T-helper 2 cell (primary cell): Measurements from ENCODE around the gene DDC.

Experiments used
- DNase-seq, 5 experiments: peaks; one replicate each; pipeline versions ENCODE4 v3.0.0 to v3.0.0-alpha.2; 2012 to 2022

The DDC gene

GRCh38 chr7:50513166-50513871 is 51.9 kb downstream of the DDC start:
- no peak for DNase-seq

DNA sequence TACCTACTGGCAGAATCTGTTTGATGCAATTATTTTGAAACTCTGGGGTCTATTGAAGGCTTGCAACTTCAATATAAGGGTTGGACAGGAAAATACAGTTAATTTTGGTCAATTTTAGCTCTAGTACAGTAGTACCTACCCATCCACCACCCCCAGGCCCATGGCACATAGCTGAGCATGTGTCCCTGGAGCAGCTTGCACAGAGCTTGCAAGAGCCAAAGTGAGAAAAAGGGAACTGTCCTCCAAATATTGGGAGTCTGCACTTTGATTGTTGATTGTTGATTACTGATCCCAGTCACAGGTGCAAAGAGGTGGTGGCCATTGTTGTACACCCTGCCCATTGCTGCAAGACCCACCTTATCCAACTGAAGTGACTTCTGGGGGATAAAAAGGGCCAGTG is 52.8 kb downstream of the DDC start:
- DNase-seq = no peak

GRCh38 chr7:50509459-50509858 is 55.7 kb downstream of the DDC start:
- DNase-seq = no peak

DNA sequence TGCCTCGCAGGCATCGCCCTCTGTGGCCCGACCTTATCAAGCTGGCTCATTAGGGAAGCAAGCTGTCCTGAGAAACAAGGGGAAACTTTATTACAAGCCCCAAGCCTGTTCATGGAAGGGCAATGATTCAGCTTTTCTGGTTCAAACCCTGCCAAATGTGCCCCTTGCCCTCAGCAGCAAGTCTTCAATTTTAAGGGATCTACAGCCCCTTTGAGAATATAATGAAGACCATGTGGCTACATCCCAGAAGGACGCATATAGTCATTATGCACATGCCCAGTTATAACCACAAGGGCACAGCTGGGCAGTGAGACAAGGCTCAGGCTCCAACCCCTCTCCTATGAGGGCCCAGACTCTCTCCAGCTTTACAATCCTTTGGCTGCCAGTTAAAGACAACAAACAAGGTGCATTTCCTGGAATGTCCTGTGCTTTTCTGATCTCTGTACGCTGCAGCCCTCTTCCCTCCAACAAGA is 56.7 kb downstream of the DDC start:
- DNase-seq = no peak

DNA sequence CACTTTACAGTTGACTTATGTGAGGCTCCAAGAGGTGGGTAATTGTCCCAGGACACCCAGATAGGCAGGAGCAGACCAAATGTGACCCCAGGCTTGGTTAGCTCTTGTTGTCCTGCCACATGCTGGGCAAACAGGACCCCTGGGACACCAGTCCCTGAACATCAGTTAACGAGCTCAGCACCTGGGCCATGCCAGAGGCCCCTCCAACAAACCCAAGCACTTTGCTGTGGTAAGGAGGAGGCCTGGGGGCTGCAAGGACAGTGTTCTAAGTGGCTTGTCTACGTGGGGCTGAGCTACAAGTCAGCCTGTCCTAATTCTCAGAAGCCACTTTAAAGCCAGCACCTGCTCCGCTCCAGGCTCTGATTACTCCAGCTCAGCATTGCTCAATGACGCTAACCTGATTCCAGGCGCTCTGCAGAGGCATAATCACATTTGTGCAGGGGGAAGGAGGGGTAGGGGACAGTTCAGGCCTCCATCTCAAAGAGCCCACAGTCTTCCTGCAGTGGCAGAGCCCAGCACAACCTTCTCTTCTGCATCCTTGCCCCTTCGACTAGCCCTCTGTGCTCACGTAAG is 57.2 kb downstream of the DDC start:
- no peak for DNase-seq

DNA sequence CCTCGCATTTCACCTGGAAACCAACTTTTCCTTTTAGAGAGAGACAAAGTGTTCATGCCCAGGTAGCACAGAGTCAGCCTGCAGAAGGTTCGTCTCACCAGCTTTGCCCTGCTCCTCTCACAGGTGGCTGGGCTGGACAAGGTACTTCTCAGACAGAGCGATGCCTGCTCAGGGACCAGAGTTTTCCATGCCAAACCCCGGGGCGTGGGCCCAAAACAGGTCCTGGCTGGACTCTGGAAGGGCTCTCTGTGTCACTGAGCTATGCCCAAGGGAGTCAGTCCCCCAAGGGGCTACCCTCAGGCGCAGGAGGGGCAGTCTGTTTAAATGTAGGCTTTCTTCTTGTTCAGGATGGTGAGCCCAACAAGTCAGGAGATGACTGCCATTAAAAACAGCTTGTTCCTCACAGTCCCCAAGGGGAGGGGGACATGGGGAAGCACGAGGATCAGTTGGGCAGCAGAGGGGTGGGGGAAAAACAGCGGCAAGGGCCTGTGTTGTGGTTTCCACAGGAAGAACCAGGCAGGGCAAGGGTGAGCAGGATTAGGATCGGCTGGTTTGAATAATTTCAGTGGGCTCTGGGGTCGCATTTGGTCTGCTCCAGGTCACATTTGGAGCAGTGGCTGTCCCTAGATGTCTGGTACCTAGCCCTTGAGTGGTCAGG is 59.5 kb downstream of the DDC start:
- DNase-seq = no peak

- DNase-seq = no peak
Observed at GRCh38 chr7:50504646-50505546, 60.3 kb downstream of the DDC start.

DNA sequence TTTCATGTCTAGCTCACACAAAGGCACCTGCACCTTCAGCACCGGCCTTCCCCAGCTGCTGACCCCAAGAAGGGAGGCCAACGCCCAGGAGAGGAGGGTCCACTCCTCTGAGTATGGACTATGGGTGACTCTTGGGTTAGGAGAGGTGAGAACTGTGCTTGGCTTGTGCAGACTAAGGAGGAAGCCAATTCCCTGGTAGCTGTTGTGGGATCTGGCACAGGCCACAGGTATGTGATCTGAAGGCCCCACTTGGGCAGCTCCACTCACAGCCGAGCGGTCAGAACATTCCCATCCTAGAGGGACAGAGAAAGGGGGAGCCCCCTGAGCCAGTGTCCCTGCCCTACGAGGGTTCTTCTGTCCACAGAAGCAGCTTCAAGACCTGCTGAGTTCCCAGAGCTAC is 62.3 kb downstream of the DDC start:
- no peak for DNase-seq

DNA sequence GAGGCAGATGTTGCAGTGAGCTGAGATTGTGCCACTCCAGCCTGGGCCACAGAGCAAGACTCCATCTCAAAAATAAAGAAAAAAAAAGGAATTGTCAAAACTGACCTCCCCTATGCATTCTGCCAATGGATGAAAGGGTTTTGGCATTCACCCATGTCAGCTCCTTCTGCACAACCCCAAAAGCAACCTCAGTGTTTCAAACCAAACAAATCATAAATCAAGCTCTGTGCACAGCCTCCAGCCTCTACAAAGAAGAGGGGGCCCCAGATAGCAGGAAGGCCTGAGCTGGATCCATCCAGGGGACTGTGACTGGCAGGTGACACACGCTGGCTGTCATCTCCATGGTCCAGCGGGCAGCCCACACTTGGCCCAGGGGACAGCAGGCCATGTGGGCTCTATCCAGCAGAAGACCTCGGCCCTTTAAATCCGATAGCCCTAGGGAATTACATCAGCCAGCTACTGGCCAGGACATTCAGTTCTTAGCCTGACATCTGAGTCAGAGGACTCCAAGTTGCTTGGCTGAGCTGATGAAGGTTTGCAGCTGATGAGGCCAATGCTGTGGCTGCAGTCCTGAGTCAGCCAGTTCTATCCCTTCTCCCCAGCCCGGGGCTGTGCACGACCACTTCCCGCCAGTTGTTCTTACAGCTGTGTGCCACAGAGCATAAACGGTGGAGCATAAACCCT is 63.1 kb downstream of the DDC start:
- DNase-seq = peak in 1 of 5 experiments; percentile 10

- DNase-seq = no peak
Observed at GRCh38 chr7:50499092-50499491, 66.1 kb downstream of the DDC start.

GRCh38 chr7:50497968-50498367 is 67.2 kb downstream of the DDC start:
- DNase-seq = no peak

DNA sequence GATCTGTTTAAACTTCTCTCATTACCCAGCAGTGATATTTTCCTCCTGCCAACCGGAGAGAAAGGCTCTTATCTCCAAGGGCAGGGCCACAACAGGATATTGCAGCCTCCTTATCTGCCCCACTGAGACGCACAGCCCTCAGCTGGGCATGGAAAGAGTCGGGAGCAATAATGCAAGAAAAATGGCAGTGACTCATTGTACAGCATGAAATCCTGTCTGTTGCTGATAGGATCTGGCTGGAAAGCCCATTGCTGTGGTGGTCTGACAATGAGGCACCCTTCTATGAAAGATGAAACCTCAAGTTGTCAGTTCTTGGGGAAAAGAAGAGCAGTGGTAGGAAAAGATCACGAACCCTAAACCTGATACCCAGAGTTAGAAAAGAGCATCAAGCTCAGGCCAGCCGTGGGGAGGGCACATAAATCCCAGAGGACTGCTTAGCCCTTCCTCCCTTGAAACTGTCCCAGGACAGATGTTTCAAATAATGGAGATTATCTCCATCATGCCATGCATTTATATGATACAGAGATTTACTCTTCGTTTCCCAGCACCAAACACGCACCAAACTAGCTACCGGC is 68.0 kb downstream of the DDC start:
- DNase-seq = peak in 1 of 5 experiments; percentile 9

DNA sequence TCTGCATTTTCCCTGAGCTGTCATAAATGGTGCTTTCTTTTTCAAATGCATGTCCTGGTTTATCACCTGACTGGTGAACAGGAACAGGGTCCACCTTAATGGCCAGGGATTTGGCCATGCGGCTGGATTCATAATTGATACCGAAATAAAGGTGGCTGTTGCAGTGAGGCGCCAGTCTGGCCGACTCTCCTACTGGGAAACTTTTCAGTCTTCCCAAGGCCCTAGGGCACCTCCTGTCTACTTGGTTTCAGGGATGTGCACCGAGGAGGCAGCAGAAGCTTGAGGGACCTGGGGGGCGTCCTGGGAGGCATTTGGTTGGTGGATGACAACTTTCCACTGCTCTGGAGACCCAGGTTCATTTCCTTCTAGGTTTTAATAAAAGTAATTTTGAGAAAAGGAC is 68.6 kb downstream of the DDC start:
- no peak for DNase-seq

GRCh38 chr7:50495746-50496145 is 69.5 kb downstream of the DDC start:
- no peak for DNase-seq

GRCh38 chr7:50492770-50493519 is 72.3 kb downstream of the DDC start:
- DNase-seq = no peak

DNA sequence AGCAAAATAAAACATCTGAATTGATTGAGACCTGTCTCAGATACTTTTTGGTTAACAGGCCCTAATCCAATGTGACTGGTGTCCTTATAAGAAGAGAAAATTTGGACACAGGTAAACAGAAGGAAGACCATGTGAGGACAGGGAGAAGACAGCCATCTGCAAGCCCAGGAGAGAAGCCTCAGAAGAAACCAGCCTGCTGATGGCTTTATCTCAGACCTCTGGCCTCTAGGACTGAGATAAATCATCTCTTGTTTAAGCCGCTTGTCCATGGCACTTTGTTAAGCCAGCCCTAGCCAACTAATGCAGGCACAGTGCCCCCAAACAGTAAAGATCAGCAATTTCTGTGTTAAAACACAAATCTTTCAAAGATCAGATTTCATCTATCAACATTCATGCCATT is 73.3 kb downstream of the DDC start:
- no peak for DNase-seq

GRCh38 chr7:50491209-50491608 is 74.0 kb downstream of the DDC start:
- DNase-seq = no peak

GRCh38 chr7:50488379-50488778 is 76.8 kb downstream of the DDC start:
- DNase-seq = no peak

DNA sequence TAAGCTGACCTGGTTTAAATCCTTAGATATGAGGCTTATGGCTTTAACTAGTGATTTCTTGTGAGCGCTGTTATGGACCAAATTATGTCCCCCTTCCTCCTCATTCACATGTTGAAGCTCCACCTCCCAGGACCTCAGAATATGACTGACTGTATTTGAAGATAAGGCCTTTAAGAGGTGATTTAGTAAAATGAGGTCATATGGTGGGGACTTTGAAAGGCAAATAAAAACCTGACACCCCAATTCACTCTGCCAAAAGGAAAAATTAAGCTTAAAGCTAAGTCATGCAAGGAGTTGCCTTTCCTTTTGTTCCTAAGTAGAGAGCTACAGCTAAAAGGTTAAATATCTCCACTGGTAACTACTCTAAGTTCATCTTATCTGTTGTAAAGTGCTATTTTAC is 78.7 kb downstream of the DDC start:
- no peak for DNase-seq

- DNase-seq = no peak
Observed at GRCh38 chr7:50481867-50482266, 83.3 kb downstream of the DDC start.

DNA sequence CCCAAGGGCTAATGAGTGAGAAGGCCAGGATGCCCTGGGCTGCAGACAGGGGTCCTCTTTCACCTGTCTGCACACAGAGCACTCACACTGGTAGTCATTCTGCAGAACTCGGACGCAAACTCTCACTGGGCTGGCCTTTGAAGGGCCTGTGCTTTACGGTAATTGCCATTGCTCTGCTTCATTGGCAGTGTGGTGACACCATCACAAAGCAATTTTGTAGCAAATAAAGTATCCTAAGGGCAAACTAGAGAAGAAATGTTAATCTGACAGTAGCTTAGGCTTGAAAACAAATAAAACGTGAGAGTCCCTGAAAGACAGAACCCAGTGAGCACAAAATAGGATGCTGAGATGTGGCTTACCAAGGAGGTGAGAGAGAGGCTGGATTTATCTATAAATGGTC is 84.4 kb downstream of the DDC start:
- no peak for DNase-seq
